Tongue (tissue), 2 donors: ENCODE measurements around the gene ITLN1. TPM values are rescaled to one million over a fixed set of nuclear protein-coding genes. Genes with fewer than 3 reads are reported as not detected.
"Not testable (repeated sequence)": the region's sequence is repeated elsewhere in the genome, so short reads cannot be mapped to it uniquely, and the experiment has no call there.

Experiments
- DNase-seq: peaks from one replicate; pipeline ENCODE4 v3.0.0-alpha.2; 2015
- total RNA-seq: library from RNA; depleted of rRNA; stranded (reverse); fragments of >200 nt; gene quantifications from one replicate; pipeline ENCODE4 v1.2.3, GENCODE V29; 2014

The ITLN1 gene
- total RNA-seq = 0.62 TPM

GRCh38 chr1:160885042-160885441, at the start of gene ITLN1:
Gene ITLN1 (minus strand): TSS chr1:160885180. CDS start chr1:160884877, 303 bp downstream.
- DNase-seq = no peak

GRCh38 chr1:160933305-160933704, 48.3 kb upstream of the ITLN1 start:
- not testable (repeated sequence) for DNase-seq

- DNase-seq = no peak
These were observed 40.8 kb upstream of the ITLN1 start for GRCh38 chr1:160925652-160926244.

GRCh38 chr1:160924791-160925651, 40.0 kb upstream of the ITLN1 start:
- DNase-seq = no peak

GRCh38 chr1:160916666-160917065, 31.7 kb upstream of the ITLN1 start:
- no peak for DNase-seq

- DNase-seq = not testable (repeated sequence)
These were observed 28.2 kb upstream of the ITLN1 start for GRCh38 chr1:160913229-160913628.

GRCh38 chr1:160911925-160912324, 26.9 kb upstream of the ITLN1 start:
- DNase-seq = no peak

GRCh38 chr1:160911441-160911840, 26.5 kb upstream of the ITLN1 start:
- no peak for DNase-seq

- no peak for DNase-seq
These were observed 25.3 kb upstream of the ITLN1 start for GRCh38 chr1:160910170-160910750.

GRCh38 chr1:160907976-160908375, 23.0 kb upstream of the ITLN1 start:
- DNase-seq = no peak

- no peak for DNase-seq
These were observed 20.6 kb upstream of the ITLN1 start for GRCh38 chr1:160905617-160905989.

- no peak for DNase-seq
These were observed 20.0 kb upstream of the ITLN1 start for GRCh38 chr1:160904783-160905616.

- DNase-seq = not testable (repeated sequence)
These were observed 17.3 kb upstream of the ITLN1 start for GRCh38 chr1:160902251-160902650.

GRCh38 chr1:160901768-160902167, 16.8 kb upstream of the ITLN1 start:
- DNase-seq = no peak

- not testable (repeated sequence) for DNase-seq
These were observed 15.7 kb upstream of the ITLN1 start for GRCh38 chr1:160900683-160901082.

- DNase-seq = not testable (repeated sequence)
These were observed 9.6 kb upstream of the ITLN1 start for GRCh38 chr1:160894368-160895135.

- DNase-seq = no peak
These were observed 6.5 kb upstream of the ITLN1 start for GRCh38 chr1:160891474-160891873.

GRCh38 chr1:160888926-160889325, 3.9 kb upstream of the ITLN1 start:
- no peak for DNase-seq

GRCh38 chr1:160887071-160887470, 2.1 kb upstream of the ITLN1 start:
- no peak for DNase-seq

- DNase-seq = no peak
These were observed 401 bp downstream of the ITLN1 start for GRCh38 chr1:160884579-160884978.
